RCC 7860 (cell line): ENCODE results near the gene ASS1.
"Not testable (repeated sequence)": the region's sequence is repeated elsewhere in the genome, so short reads cannot be mapped to it uniquely, and the experiment has no call there.

Experiments
- DNase-seq: peaks from one replicate; pipeline ENCODE4 v3.0.0-alpha.2; 2015; ENCODE audit warnings: low spot score
- FAIRE-seq: peaks from 2 replicates; lab custom pipeline; 2012; peaks lifted over from hg19 to GRCh38; lab: Jason Lieb, UNC

The ASS1 gene

GRCh38 chr9:130444565-130445221 is at the start of gene ASS1:
Gene ASS1, plus strand, starts transcription at chr9:130444961. Its CDS starts 7,268 bp downstream, at chr9:130452229.
- DNase-seq = no peak
- no peak for FAIRE-seq

- no peak for DNase-seq
- FAIRE-seq = no peak
Observed at GRCh38 chr9:130395810-130396435, 48.8 kb upstream of the ASS1 start.

- FAIRE-seq = no peak
Observed at GRCh38 chr9:130396581-130396980, 48.2 kb upstream of the ASS1 start.

GRCh38 chr9:130398487-130399240 is 46.1 kb upstream of the ASS1 start:
- FAIRE-seq (no peak), DNase-seq (no peak)

More at GRCh38 chr9:130396581-130396980, 48.2 kb upstream of the ASS1 start:
- no peak for DNase-seq

- FAIRE-seq (no peak), DNase-seq (no peak)
Observed at GRCh38 chr9:130399768-130400167, 45.0 kb upstream of the ASS1 start.

GRCh38 chr9:130400870-130401269 is 43.9 kb upstream of the ASS1 start:
- no peak for FAIRE-seq
- no peak for DNase-seq

GRCh38 chr9:130401742-130402141 is 43.0 kb upstream of the ASS1 start:
- DNase-seq, FAIRE-seq: not testable (repeated sequence)

GRCh38 chr9:130402243-130402642 is 42.5 kb upstream of the ASS1 start:
- DNase-seq (no peak), FAIRE-seq (no peak)

- FAIRE-seq = no peak
- no peak for DNase-seq
Observed at GRCh38 chr9:130402645-130403440, 41.9 kb upstream of the ASS1 start.

GRCh38 chr9:130405657-130406257 is 39.0 kb upstream of the ASS1 start:
- FAIRE-seq = no peak

GRCh38 chr9:130406278-130406895 is 38.4 kb upstream of the ASS1 start:
- FAIRE-seq (no peak), DNase-seq (no peak)

More at GRCh38 chr9:130405657-130406257, 39.0 kb upstream of the ASS1 start:
- no peak for DNase-seq

- FAIRE-seq = no peak
- no peak for DNase-seq
Observed at GRCh38 chr9:130407916-130408663, 36.7 kb upstream of the ASS1 start.

- FAIRE-seq (no peak), DNase-seq (no peak)
Observed at GRCh38 chr9:130408669-130409068, 36.1 kb upstream of the ASS1 start.

- DNase-seq (no peak), FAIRE-seq (no peak)
Observed at GRCh38 chr9:130409246-130409645, 35.5 kb upstream of the ASS1 start.

GRCh38 chr9:130410443-130410842 is 34.3 kb upstream of the ASS1 start:
- FAIRE-seq = no peak
- no peak for DNase-seq

GRCh38 chr9:130411566-130411915 is 33.2 kb upstream of the ASS1 start:
- FAIRE-seq = no peak
- DNase-seq = no peak

- no peak for DNase-seq
- no peak for FAIRE-seq
Observed at GRCh38 chr9:130414081-130414731, 30.6 kb upstream of the ASS1 start.

GRCh38 chr9:130414910-130415746 is 29.6 kb upstream of the ASS1 start:
- FAIRE-seq (no peak), DNase-seq (no peak)
